HepG2 (cell line): Measurements from ENCODE around the gene HNRNPC. TPM values are rescaled to one million over a fixed set of nuclear protein-coding genes. Genes with fewer than 3 reads are reported as not detected.

Source experiments
- ARHGAP35 ChIP-seq: sonication (generic); formaldehyde crosslinking; IDR thresholded peaks from 2 replicates; pipeline ENCODE4 v1.9.0; 2022; ENCODE audit warnings: mild to moderate bottlenecking, inconsistent platforms, moderate library complexity, missing genetic modification reagents, borderline replicate concordance
- ATF7 ChIP-seq, 2 experiments: fragments of 450-650 bp in 1 of 2; sonication (generic) in 1 of 2; formaldehyde crosslinking in 1 of 2; IDR thresholded peaks; 2 replicates each; pipeline versions ENCODE4 v1.4.0 to v1.6.1; 2016 to 2020; ENCODE audit warnings: antibody characterized with exemption in 1 of 2, mild to moderate bottlenecking in 1 of 2, missing genetic modification reagents in 1 of 2
- BRD4 ChIP-seq: sonication (generic); formaldehyde crosslinking; IDR thresholded peaks from 2 replicates; pipeline ENCODE4 v1.4.0; 2020; ENCODE audit warnings: missing genetic modification reagents
- DR1 ChIP-seq: sonication (generic); formaldehyde crosslinking; IDR thresholded peaks from 2 replicates; pipeline ENCODE4 v1.8.0; 2021; ENCODE audit warnings: mild to moderate bottlenecking, missing genetic modification reagents, inconsistent platforms
- FOXO4 ChIP-seq: sonication (generic); formaldehyde crosslinking; conservative IDR thresholded peaks from 2 replicates; pipeline ENCODE4 v1.8.1; 2023; ENCODE audit warnings: missing genetic modification reagents
- GPN1 ChIP-seq: sonication (generic); formaldehyde crosslinking; IDR thresholded peaks from 2 replicates; pipeline ENCODE4 v1.5.1; 2020; ENCODE audit warnings: missing genetic modification reagents, borderline replicate concordance
- HOXA5 ChIP-seq: sonication (generic); formaldehyde crosslinking; IDR thresholded peaks from 2 replicates; pipeline ENCODE4 v1.4.0; 2020; ENCODE audit warnings: missing genetic modification reagents
- IRX3 ChIP-seq: sonication (generic); formaldehyde crosslinking; IDR thresholded peaks from 2 replicates; pipeline ENCODE4 v1.8.1; 2023; ENCODE audit warnings: mild to moderate bottlenecking, low read depth, missing genetic modification reagents, borderline replicate concordance
- KAT2B ChIP-seq: fragments of 150-350 bp; IDR thresholded peaks from 2 replicates; pipeline ENCODE4 v1.6.1; 2014; ENCODE audit warnings: low read depth, low read length, borderline replicate concordance
- KAT8 ChIP-seq: IDR thresholded peaks from 2 replicates; pipeline ENCODE4 v1.6.1; 2016; ENCODE audit warnings: missing genetic modification reagents, missing compliant biosample characterization
- KLF11 ChIP-seq: IDR thresholded peaks from 2 replicates; pipeline ENCODE4 v1.6.1; 2016; ENCODE audit warnings: missing compliant biosample characterization
- KMT2A ChIP-seq: sonication (generic); formaldehyde crosslinking; IDR thresholded peaks from 2 replicates; pipeline ENCODE4 v1.4.0; 2020; ENCODE audit warnings: missing genetic modification reagents
- MEIS1 ChIP-seq: sonication (generic); formaldehyde crosslinking; IDR thresholded peaks from 2 replicates; pipeline ENCODE4 v1.9.0; 2021; ENCODE audit warnings: mild to moderate bottlenecking, missing genetic modification reagents, moderate library complexity, borderline replicate concordance
- NBN ChIP-seq: fragments of 450-650 bp; conservative IDR thresholded peaks from 2 replicates; pipeline ENCODE4 v1.6.1; 2017
- NFKB2 ChIP-seq: sonication (generic); formaldehyde crosslinking; IDR thresholded peaks from 2 replicates; pipeline ENCODE4 v1.4.0; 2020; ENCODE audit warnings: missing genetic modification reagents, borderline replicate concordance
- PHF8 ChIP-seq: sonication (generic); formaldehyde crosslinking; IDR thresholded peaks from 2 replicates; pipeline ENCODE4 v1.5.0; 2020; ENCODE audit warnings: missing genetic modification reagents
- POLR2A ChIP-seq, 2 experiments: IDR thresholded peaks; 2 replicates each; pipeline ENCODE4 v1.6.1; 2011; ENCODE audit warnings: low read depth in 2 of 2, low read length in 2 of 2, mild to moderate bottlenecking in 1 of 2, moderate library complexity in 1 of 2; ENCODE audit not compliant: insufficient read depth in 1 of 2
- POLR2AphosphoS2 ChIP-seq: IDR thresholded peaks from 2 replicates; pipeline ENCODE4 v1.6.1; 2011; ENCODE audit warnings: low read depth, low read length, improper control_type of control experiment
- POLR2AphosphoS5 ChIP-seq: IDR thresholded peaks from 2 replicates; pipeline ENCODE4 v1.6.1; 2012; ENCODE audit warnings: low read depth, low read length
- PRDM10 ChIP-seq: sonication (generic); formaldehyde crosslinking; IDR thresholded peaks from 2 replicates; pipeline ENCODE4 v1.4.0; 2020; ENCODE audit warnings: low read depth, missing genetic modification reagents
- RFXANK ChIP-seq: IDR thresholded peaks from 2 replicates; pipeline ENCODE4 v1.6.1; 2016
- SETDB1 ChIP-seq: sonication (generic); formaldehyde crosslinking; IDR thresholded peaks from 2 replicates; pipeline ENCODE4 v1.5.1; 2020; ENCODE audit warnings: missing genetic modification reagents, mild to moderate bottlenecking, borderline replicate concordance
- XRCC5 ChIP-seq: fragments of 200-400 bp; formaldehyde crosslinking; optimal IDR thresholded peaks from 2 replicates; pipeline ENCODE3; 2017; ENCODE audit warnings: mild to moderate bottlenecking, low read length
- YEATS4 ChIP-seq: sonication (generic); formaldehyde crosslinking; IDR thresholded peaks from 2 replicates; pipeline ENCODE4 v1.4.0; 2020; ENCODE audit warnings: missing genetic modification reagents, borderline replicate concordance
- ZNF136 ChIP-seq: sonication (generic); formaldehyde crosslinking; IDR thresholded peaks from 2 replicates; pipeline ENCODE4 v1.8.1; 2022; ENCODE audit warnings: low read depth, mild to moderate bottlenecking, moderate library complexity, missing genetic modification reagents
- ZNF180 ChIP-seq: sonication (generic); formaldehyde crosslinking; IDR thresholded peaks from 2 replicates; pipeline ENCODE4 v1.4.0; 2020; ENCODE audit warnings: low read depth, missing genetic modification reagents, borderline replicate concordance
- ZNF484 ChIP-seq: sonication (generic); formaldehyde crosslinking; IDR thresholded peaks from 2 replicates; pipeline ENCODE4 v1.5.1; 2020; ENCODE audit warnings: mild to moderate bottlenecking, low read depth, missing genetic modification reagents, borderline replicate concordance
- ZNF589 ChIP-seq: sonication (generic); formaldehyde crosslinking; conservative IDR thresholded peaks from 2 replicates; pipeline ENCODE4 v1.8.0; 2022; ENCODE audit warnings: mild to moderate bottlenecking, moderate library complexity, missing genetic modification reagents
- ZNF678 ChIP-seq: sonication (generic); formaldehyde crosslinking; IDR thresholded peaks from 2 replicates; pipeline ENCODE4 v1.4.0; 2020; ENCODE audit warnings: mild to moderate bottlenecking, missing genetic modification reagents
- ZNF768 ChIP-seq: sonication (generic); formaldehyde crosslinking; IDR thresholded peaks from 2 replicates; pipeline ENCODE4 v1.4.0; 2020; ENCODE audit warnings: missing genetic modification reagents
- ZSCAN29 ChIP-seq: sonication (generic); formaldehyde crosslinking; conservative IDR thresholded peaks from 2 replicates; pipeline ENCODE4 v1.4.0; 2020; ENCODE audit warnings: mild to moderate bottlenecking, missing genetic modification reagents
- polyA plus RNA-seq, 8 experiments: library from polyadenylated mRNA; depleted of rRNA in 3 of 8; stranded (reverse) in 7 of 8; unstranded in 1 of 8; fragments of >200 nt; fragmentation: Illumina TruSeq in 4 of 8; extraction: Trizol in 4 of 8; gene quantifications; 2 replicates each; pipeline versions ENCODE4 v1.2.1 to v1.2.3, GENCODE V29; 2011 to 2016; ENCODE audit warnings: low read depth in 4 of 8, missing spikeins in 1 of 8, mixed read lengths in 1 of 8; ENCODE audit not compliant: insufficient read depth in 1 of 8
- total RNA-seq, 5 experiments: library from RNA; depleted of rRNA; stranded (reverse); fragments of >200 nt; fragmentation: Illumina TruSeq; extraction: Trizol; gene quantifications; 2 replicates each; pipeline ENCODE4 v1.2.3, GENCODE V29; 2016; ENCODE audit warnings: low read depth in 1 of 5

HNRNPC gene
- total and polyA plus RNA-seq, 2 of the 13 experiments (the other 11 are each of a cell fraction or from before 2014, with no cell fraction given) = 628 to 1,099 TPM

- no peak for TF ChIP-seq NBN
- TF ChIP-seq ZNF589 = no peak
- TF ChIP-seq POLR2AphosphoS2 = peak; percentile 0; the same call in 1 of the 2 replicates
- TF ChIP-seq POLR2AphosphoS5 = peak; percentile 44; the same call in 1 of the 2 replicates
- no peak for TF ChIP-seq PHF8
- no peak for TF ChIP-seq KLF11 (CRISPR knock-in tag)
- TF ChIP-seq IRX3 (CRISPR knock-in tag) = no peak
- no peak for TF ChIP-seq RFXANK (CRISPR knock-in tag)
- TF ChIP-seq FOXO4 (CRISPR knock-in tag) = no peak
- no peak for TF ChIP-seq ZNF484 (CRISPR knock-in tag)
- TF ChIP-seq ZNF180 (CRISPR knock-in tag) = no peak
- TF ChIP-seq BRD4 (CRISPR knock-in tag) = peak; percentile 45; the same call in 1 of the 2 replicates
- TF ChIP-seq ATF7 (IDR thresholded peaks at IDR 0.05) = no peak
- no peak for TF ChIP-seq ATF7 (CRISPR knock-in tag; IDR thresholded peaks at IDR 0.05)
- TF ChIP-seq ZNF678 (CRISPR knock-in tag) = no peak
- TF ChIP-seq XRCC5 = no peak
- TF ChIP-seq KAT8 = no peak
- no peak for TF ChIP-seq MEIS1 (CRISPR knock-in tag)
- TF ChIP-seq POLR2A (IDR thresholded peaks at IDR 0.05; ENCODE audit: insufficient read depth in 1 of 2, low read depth in 2 of 2, low read length in 2 of 2) = peak; percentile 32 to 40; a peak in 2 of 4 replicates
- no peak for TF ChIP-seq ZSCAN29 (CRISPR knock-in tag)
- no peak for TF ChIP-seq ARHGAP35
- no peak for TF ChIP-seq YEATS4 (CRISPR knock-in tag)
- no peak for TF ChIP-seq KAT2B
- TF ChIP-seq GPN1 (CRISPR knock-in tag) = no peak
- TF ChIP-seq HOXA5 (CRISPR knock-in tag) = no peak
- no peak for TF ChIP-seq PRDM10 (CRISPR knock-in tag)
- no peak for TF ChIP-seq KMT2A (CRISPR knock-in tag)
- no peak for TF ChIP-seq SETDB1 (CRISPR knock-in tag)
- TF ChIP-seq ZNF768 (CRISPR knock-in tag) = no peak
- TF ChIP-seq ZNF136 = no peak
- no peak for TF ChIP-seq DR1 (CRISPR knock-in tag)
- TF ChIP-seq NFKB2 (CRISPR knock-in tag) = no peak
Observed at GRCh38 chr14:21251215-21251614, 18.0 kb downstream of the HNRNPC start (continued).
